Parathyroid adenoma (tissue), 2 donors: ENCODE results near the gene SFXN1.

ENCODE experiments used
- H2AFZ ChIP-seq: fragments of 300-600 bp; sonication (generic); one replicate; pipeline ENCODE4 v1.7.0; 2017; ENCODE audit warnings: antibody characterized with exemption, mild to moderate bottlenecking
- H3K27ac ChIP-seq: fragments of 300-600 bp; sonication (generic); one replicate; pipeline ENCODE4 v1.7.0; 2017
- H3K27me3 ChIP-seq: fragments of 300-600 bp; sonication (generic); one replicate; pipeline ENCODE4 v1.7.0; 2017; ENCODE audit warnings: low read length; ENCODE audit not compliant: control insufficient read depth, insufficient read depth
- H3K36me3 ChIP-seq: fragments of 300-600 bp; sonication (generic); one replicate; pipeline ENCODE4 v1.7.0; 2017; ENCODE audit warnings: low read length; ENCODE audit not compliant: control insufficient read depth, insufficient read depth
- H3K4me1 ChIP-seq: fragments of 300-600 bp; sonication (generic); one replicate; pipeline ENCODE4 v1.7.0; 2017; ENCODE audit warnings: control low read depth
- H3K4me2 ChIP-seq: fragments of 300-600 bp; sonication (generic); one replicate; pipeline ENCODE4 v1.7.0; 2017; ENCODE audit warnings: low read length
- H3K4me3 ChIP-seq: fragments of 300-600 bp; sonication (generic); one replicate; pipeline ENCODE4 v1.7.0; 2017; ENCODE audit warnings: low read depth, low read length
- H3K79me2 ChIP-seq: fragments of 300-600 bp; sonication (generic); one replicate; pipeline ENCODE4 v1.7.0; 2017; ENCODE audit warnings: control low read depth
- H3K9ac ChIP-seq: fragments of 300-600 bp; sonication (generic); one replicate; pipeline ENCODE4 v1.7.0; 2017; ENCODE audit warnings: mild to moderate bottlenecking
- H3K9me3 ChIP-seq: fragments of 300-600 bp; sonication (generic); one replicate; pipeline ENCODE4 v1.7.0; 2017; ENCODE audit warnings: low read length; ENCODE audit not compliant: control insufficient read depth
- CTCF ChIP-seq: fragments of 300-600 bp; sonication (generic); IDR thresholded peaks from one replicate; pipeline ENCODE4 v1.7.0; 2017; ENCODE audit warnings: antibody characterized with exemption, mild to moderate bottlenecking
- donor health status: primary hyperparathyroidism.

SFXN1 gene

DNA sequence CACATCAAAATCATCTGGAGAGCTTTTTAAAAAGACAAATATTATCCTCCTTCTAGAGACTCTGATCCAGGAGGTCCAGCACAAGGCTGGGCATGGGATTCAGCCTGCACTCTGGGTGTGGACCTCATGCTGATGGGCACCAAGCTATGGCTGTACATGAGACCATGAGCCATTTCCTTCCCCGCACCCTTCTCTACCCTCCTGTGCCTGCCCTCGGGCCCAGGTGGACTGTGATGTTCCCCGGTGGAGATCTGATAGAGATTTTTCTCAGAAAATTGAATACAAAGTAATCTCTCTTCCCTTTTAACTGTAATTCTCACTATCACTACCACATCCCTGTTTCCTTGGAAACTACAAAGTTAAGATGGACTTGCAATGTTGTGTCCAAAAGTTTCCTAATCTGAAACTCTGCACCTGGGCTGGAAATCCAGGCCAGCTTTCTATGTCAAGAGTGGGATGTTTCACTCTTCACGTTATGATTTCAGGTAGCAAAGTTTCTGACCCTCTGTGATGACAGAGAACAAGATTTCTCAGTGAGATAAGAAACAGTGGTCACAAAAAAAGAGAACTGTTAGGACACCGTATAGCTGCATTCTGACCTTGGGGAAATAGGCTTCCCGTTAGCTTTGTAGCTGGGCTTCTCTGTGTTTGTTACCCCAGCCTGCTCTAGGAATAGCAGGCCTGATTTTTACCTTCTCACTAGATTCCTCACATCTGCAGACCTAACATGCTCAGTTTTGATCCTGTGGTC, 11.5 kb downstream of the SFXN1 start:
- H3K27ac ChIP-seq, result no peak overlapping the region
- no peak for TF ChIP-seq CTCF
- H3K4me1 ChIP-seq, result no peaks in the 10 kb centered on the region
- H3K4me2 ChIP-seq, result no peak overlapping the region
- H3K4me3 ChIP-seq, result no peak overlapping the region
- H3K27me3 ChIP-seq, result no peaks in the 10 kb centered on the region
- no peak overlapping the region for H2AFZ ChIP-seq
- H3K9me3 ChIP-seq, result no peaks in the 10 kb centered on the region
- H3K79me2 ChIP-seq, result peaks cover 16% of the 10 kb centered on the region
- no peak overlapping the region for H3K9ac ChIP-seq
- H3K36me3 ChIP-seq, result no peaks in the 10 kb centered on the region

DNA sequence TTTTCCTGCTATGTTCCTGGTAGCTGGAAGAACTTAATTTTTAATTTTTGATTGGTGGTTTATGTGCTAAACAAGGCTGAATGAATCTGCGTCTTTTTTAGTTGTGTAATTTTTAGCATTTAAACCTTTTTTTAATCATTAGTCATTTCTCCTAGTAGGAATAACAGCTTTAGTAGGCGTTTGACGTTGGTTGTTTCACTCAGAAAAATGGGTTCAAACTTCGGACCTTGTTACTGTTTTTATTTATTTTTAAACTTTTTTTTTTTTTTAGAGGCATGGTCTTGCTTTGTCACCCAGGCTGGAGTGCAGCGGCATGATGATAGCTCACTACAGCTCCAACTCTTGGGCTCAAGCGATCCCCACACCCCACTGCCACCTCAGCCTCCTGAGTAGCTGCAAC, 12.9 kb downstream of the SFXN1 start:
- Histone ChIP-seq H3K4me1 (no peaks in the 10 kb centered on the region), H3K4me2 (no peak overlapping the region), H3K79me2 (peaks cover 16% of the 10 kb centered on the region), H3K4me3 (no peak overlapping the region), H3K27ac (no peak overlapping the region), H3K9ac (no peak overlapping the region), H3K36me3 (no peaks in the 10 kb centered on the region), H2AFZ (no peak overlapping the region), H3K9me3 (no peaks in the 10 kb centered on the region), H3K27me3 (no peaks in the 10 kb centered on the region)
- no peak for TF ChIP-seq CTCF

DNA sequence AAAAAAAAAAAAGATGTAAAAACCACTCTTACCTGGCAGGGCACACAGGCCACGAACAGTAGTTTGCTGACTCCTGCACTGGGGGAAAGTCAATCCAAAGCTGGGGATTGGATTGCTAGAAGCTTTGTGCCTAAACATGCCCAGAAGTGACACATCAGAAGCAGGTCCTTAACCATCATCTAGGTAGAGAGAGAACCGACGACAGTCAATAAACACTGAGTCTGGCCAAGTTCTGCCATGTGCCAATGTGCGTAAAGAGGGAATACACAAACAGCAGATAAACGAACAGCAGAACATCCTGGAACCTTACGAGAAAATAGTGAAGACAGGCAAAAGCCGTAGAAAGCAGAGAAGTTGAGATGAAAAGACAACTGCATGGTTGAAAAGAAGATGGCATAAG, 14.9 kb downstream of the SFXN1 start:
- Histone ChIP-seq H3K27ac (no peak overlapping the region), H3K36me3 (no peaks in the 10 kb centered on the region), H3K9ac (no peak overlapping the region), H3K27me3 (no peaks in the 10 kb centered on the region), H3K9me3 (no peaks in the 10 kb centered on the region), H3K4me2 (no peak overlapping the region), H2AFZ (no peak overlapping the region), H3K4me1 (no peaks in the 10 kb centered on the region), H3K79me2 (peaks cover 11% of the 10 kb centered on the region), H3K4me3 (no peak overlapping the region)
- no peak for TF ChIP-seq CTCF

DNA sequence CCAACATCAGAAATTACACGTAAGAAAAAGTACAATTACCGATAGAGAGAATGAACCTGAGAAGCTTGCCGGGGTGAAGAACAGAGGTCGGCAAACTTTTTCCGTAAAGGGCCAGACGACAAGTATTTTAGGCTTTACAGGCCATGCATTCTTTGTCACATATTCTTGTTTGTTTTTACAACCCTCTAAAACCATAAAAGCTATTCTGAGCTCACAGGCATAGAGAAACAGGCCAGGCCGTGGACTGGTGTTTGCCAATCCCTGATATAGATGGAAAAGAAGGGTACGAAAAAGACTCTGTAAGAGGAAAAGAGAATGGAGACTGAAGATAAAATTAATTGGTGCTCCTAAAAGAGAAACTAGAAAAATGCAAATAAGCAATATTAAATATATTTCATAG, 15.4 kb downstream of the SFXN1 start:
- no peaks in the 10 kb centered on the region for H3K27me3 ChIP-seq
- H3K4me2 ChIP-seq, result no peak overlapping the region
- no peaks in the 10 kb centered on the region for H3K36me3 ChIP-seq
- H2AFZ ChIP-seq, result no peak overlapping the region
- H3K9me3 ChIP-seq, result no peaks in the 10 kb centered on the region
- no peak overlapping the region for H3K27ac ChIP-seq
- H3K9ac ChIP-seq, result no peak overlapping the region
- H3K79me2 ChIP-seq, result peaks cover 10% of the 10 kb centered on the region
- no peak overlapping the region for H3K4me3 ChIP-seq
- TF ChIP-seq CTCF, result no peak
- H3K4me1 ChIP-seq, result no peaks in the 10 kb centered on the region
